Ishikawa (cell line): ENCODE data around the gene FRMPD3.

Experiments
- CEBPB ChIP-seq: IDR thresholded peaks from 2 replicates; pipeline ENCODE4 v1.6.1; 2012
- CREB1 ChIP-seq: IDR thresholded peaks from 2 replicates; pipeline ENCODE4 v1.6.1; 2012; ENCODE audit warnings: low read depth
- EGR1 ChIP-seq: IDR thresholded peaks from 2 replicates; pipeline ENCODE4 v1.6.1; 2012
- EP300 ChIP-seq: IDR thresholded peaks from 2 replicates; pipeline ENCODE4 v1.6.1; 2012; ENCODE audit warnings: borderline replicate concordance
- FOXM1 ChIP-seq: IDR thresholded peaks from 2 replicates; pipeline ENCODE4 v1.6.1; 2012; ENCODE audit warnings: low read depth, borderline replicate concordance
- MAX ChIP-seq: IDR thresholded peaks from 2 replicates; pipeline ENCODE4 v1.6.1; 2012
- NFIC ChIP-seq: IDR thresholded peaks from 2 replicates; pipeline ENCODE4 v1.6.1; 2012
- RAD21 ChIP-seq: IDR thresholded peaks from 2 replicates; pipeline ENCODE4 v1.6.1; 2012; ENCODE audit warnings: low read depth
- REST ChIP-seq: IDR thresholded peaks from 2 replicates; pipeline ENCODE4 v1.6.1; 2012; ENCODE audit warnings: low read depth, mild to moderate bottlenecking
- TAF1 ChIP-seq: IDR thresholded peaks from 2 replicates; pipeline ENCODE4 v1.6.1; 2012; ENCODE audit warnings: low read depth, mild to moderate bottlenecking
- TCF12 ChIP-seq: IDR thresholded peaks from 2 replicates; pipeline ENCODE4 v1.6.1; 2012; ENCODE audit warnings: low read depth
- TEAD4 ChIP-seq: IDR thresholded peaks from 2 replicates; pipeline ENCODE4 v1.6.1; 2012
- USF1 ChIP-seq: IDR thresholded peaks from 2 replicates; pipeline ENCODE4 v1.6.1; 2012
- YY1 ChIP-seq: IDR thresholded peaks from 2 replicates; pipeline ENCODE4 v1.6.1; 2012; ENCODE audit warnings: low read depth
- ZBTB7A ChIP-seq: IDR thresholded peaks from 2 replicates; pipeline ENCODE4 v1.6.1; 2012; ENCODE audit warnings: low read depth

Gene FRMPD3

GRCh38 chrX:107493141-107493540, 43.7 kb downstream of the FRMPD3 start:
- TF ChIP-seq EP300 (no peak), ZBTB7A (no peak), NFIC (no peak), FOXM1 (no peak), YY1 (no peak), TEAD4 (no peak), TCF12 (no peak), MAX (no peak), CEBPB (no peak), CREB1 (no peak), RAD21 (no peak), REST (no peak), USF1 (no peak), TAF1 (no peak), EGR1 (no peak)

- no peak for TF ChIP-seq CREB1
- TF ChIP-seq FOXM1: no peak
- TF ChIP-seq EGR1: no peak
- TF ChIP-seq TEAD4: no peak
- TF ChIP-seq ZBTB7A: no peak
- no peak for TF ChIP-seq RAD21
- TF ChIP-seq USF1: no peak
- no peak for TF ChIP-seq NFIC
- TF ChIP-seq TAF1: no peak
- no peak for TF ChIP-seq CEBPB
- no peak for TF ChIP-seq MAX
- no peak for TF ChIP-seq EP300
Observed at GRCh38 chrX:107496786-107497185, 47.3 kb downstream of the FRMPD3 start.
